Fibroblast of the aortic adventitia (primary cell): ENCODE measurements around the gene GYPC. TPM values are rescaled to one million over a fixed set of nuclear protein-coding genes. Genes with fewer than 3 reads are reported as not detected.

Experiments used
- DNase-seq: peaks from one replicate; pipeline ENCODE4 v3.0.0-alpha.2; 2010; ENCODE audit warnings: low read depth
- H3K4me3 ChIP-seq: 2 replicates; pipeline ENCODE4 v1.5.1; 2011; ENCODE audit warnings: low read depth, mild to moderate bottlenecking, control low read depth, low read length, moderate library complexity
- CTCF ChIP-seq: IDR thresholded peaks from 2 replicates; pipeline ENCODE4 v1.5.1; 2011; ENCODE audit warnings: mild to moderate bottlenecking, low read length, control low read depth, inconsistent platforms; ENCODE audit not compliant: insufficient read depth
- total RNA-seq: library from RNA; depleted of rRNA; stranded (reverse); fragments of >200 nt; gene quantifications from 2 replicates; pipeline ENCODE4 v1.2.3, GENCODE V29; 2012; ENCODE audit warnings: low replicate concordance

GYPC gene
- total RNA-seq, 1 donor = 62.7 TPM

GRCh38 chr2:126656431-126657147 lies 631 bp downstream of the GYPC start:
- peak overlapping the region; percentile 87 for H3K4me3 ChIP-seq
- TF ChIP-seq CTCF = no peak
- peak; percentile 54 for DNase-seq

- no peak for TF ChIP-seq CTCF
- peak overlapping the region; percentile 87 for H3K4me3 ChIP-seq
- DNase-seq = peak; percentile 92
These were observed 1.2 kb downstream of the GYPC start for GRCh38 chr2:126657148-126657635.

- peak overlapping the region; percentile 87 for H3K4me3 ChIP-seq
- DNase-seq = peak; percentile 99
- peak; percentile 22 for TF ChIP-seq CTCF
These were observed 1.8 kb downstream of the GYPC start for GRCh38 chr2:126657636-126658318.

- DNase-seq = no peak
- peak overlapping the region; percentile 31 for H3K4me3 ChIP-seq
- no peak for TF ChIP-seq CTCF
These were observed 2.5 kb downstream of the GYPC start for GRCh38 chr2:126658319-126658904.

- peak overlapping the region; percentile 26 for H3K4me3 ChIP-seq
- DNase-seq = peak; percentile 77
- TF ChIP-seq CTCF = no peak
These were observed 3.1 kb downstream of the GYPC start for GRCh38 chr2:126658905-126659561.

- no peak for DNase-seq
- TF ChIP-seq CTCF = no peak
- H3K4me3 ChIP-seq = no peak overlapping the region
These were observed 3.9 kb downstream of the GYPC start for GRCh38 chr2:126659562-126660467.
